KMS-11 (cell line): ENCODE results near the gene COX4I1.

Experiments
- H2AFZ ChIP-seq: fragments of 200-600 bp; sonication (generic); 2 replicates; pipeline ENCODE4 v1.6.1; 2016; ENCODE audit warnings: antibody characterized with exemption, mixed run types, low read depth
- H3K27ac ChIP-seq: fragments of 200-600 bp; sonication (generic); 2 replicates; pipeline ENCODE4 v1.6.1; 2016; ENCODE audit warnings: mild to moderate bottlenecking, mixed run types
- H3K27me3 ChIP-seq: fragments of 200-600 bp; sonication (generic); 2 replicates; pipeline ENCODE4 v1.6.1; 2017; ENCODE audit warnings: mild to moderate bottlenecking, low read depth, mixed run types, moderate library complexity; ENCODE audit not compliant: insufficient read depth
- H3K36me3 ChIP-seq: fragments of 200-600 bp; sonication (generic); 2 replicates; pipeline ENCODE4 v1.6.1; 2017; ENCODE audit warnings: mild to moderate bottlenecking, mixed run types; ENCODE audit not compliant: insufficient read depth
- H3K4me1 ChIP-seq: fragments of 200-600 bp; sonication (generic); 2 replicates; pipeline ENCODE4 v1.6.1; 2016; ENCODE audit warnings: mild to moderate bottlenecking, low read depth, mixed run types; ENCODE audit not compliant: poor library complexity, severe bottlenecking
- H3K4me2 ChIP-seq: fragments of 200-600 bp; sonication (generic); 2 replicates; pipeline ENCODE4 v1.7.0; 2016; ENCODE audit warnings: mild to moderate bottlenecking, mixed run types
- H3K4me3 ChIP-seq: fragments of 200-600 bp; sonication (generic); IDR thresholded peaks from 2 replicates; pipeline ENCODE4 v1.6.1; 2017; ENCODE audit warnings: low read depth, low read length, mixed read lengths; ENCODE audit not compliant: insufficient read depth
- H3K79me2 ChIP-seq: fragments of 200-600 bp; sonication (generic); 2 replicates; pipeline ENCODE4 v1.6.1; 2016; ENCODE audit warnings: low read depth, mixed run types; ENCODE audit not compliant: insufficient read depth
- H3K9ac ChIP-seq: fragments of 200-600 bp; sonication (generic); 2 replicates; pipeline ENCODE4 v1.6.1; 2016; ENCODE audit warnings: mild to moderate bottlenecking, mixed run types
- H4K20me1 ChIP-seq: fragments of 200-600 bp; sonication (generic); 2 replicates; pipeline ENCODE4 v1.6.1; 2016; ENCODE audit warnings: mild to moderate bottlenecking, mixed run types; ENCODE audit not compliant: insufficient read depth
- CTCF ChIP-seq: fragments of 200-600 bp; sonication (generic); conservative IDR thresholded peaks from 2 replicates; pipeline ENCODE4 v1.6.1; 2017; ENCODE audit warnings: low read depth, mild to moderate bottlenecking, antibody characterized with exemption, low read length, moderate library complexity, mixed read lengths

COX4I1 gene

DNA sequence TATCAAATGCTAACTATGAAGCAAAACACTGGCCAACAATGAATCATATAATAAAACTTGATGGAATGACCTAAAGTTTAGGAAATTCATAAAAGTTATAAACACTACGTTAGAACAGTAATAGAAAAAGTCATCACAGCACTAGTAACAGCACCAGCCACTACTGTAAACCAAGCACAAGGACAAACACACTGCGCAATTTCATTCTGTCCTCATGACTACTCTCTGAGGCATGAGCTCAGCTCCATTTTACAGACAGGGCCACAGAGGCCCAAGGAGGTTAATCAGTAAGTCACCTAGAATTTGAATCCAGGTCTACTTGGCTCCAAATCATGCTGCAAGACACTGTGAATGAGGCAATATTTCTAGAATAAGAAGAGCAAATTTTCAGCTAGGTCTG lies 13.6 kb upstream of the COX4I1 start:
- H3K4me3 ChIP-seq = no peak overlapping the region
- H3K9ac ChIP-seq = no peak overlapping the region
- no peak for TF ChIP-seq CTCF
- H4K20me1 ChIP-seq = no peaks in the 10 kb centered on the region
- H3K79me2 ChIP-seq = no peaks in the 10 kb centered on the region; the same call in 1 of the 2 replicates
- no peaks in the 10 kb centered on the region for H3K27me3 ChIP-seq
- no peaks in the 10 kb centered on the region; the same call in 1 of the 2 replicates for H3K36me3 ChIP-seq
- H2AFZ ChIP-seq = no peak overlapping the region
- H3K4me1 ChIP-seq = no peaks in the 10 kb centered on the region
- no peak overlapping the region for H3K27ac ChIP-seq
- no peak overlapping the region for H3K4me2 ChIP-seq

- Histone ChIP-seq H3K27ac (no peak overlapping the region), H3K4me3 (no peak overlapping the region), H2AFZ (no peak overlapping the region), H3K4me2 (no peak overlapping the region), H3K27me3 (no peaks in the 10 kb centered on the region), H3K9ac (no peak overlapping the region), H4K20me1 (no peaks in the 10 kb centered on the region), H3K36me3 (no peaks in the 10 kb centered on the region), H3K79me2 (peaks cover 21% of the 10 kb centered on the region), H3K4me1 (no peaks in the 10 kb centered on the region)
- no peak for TF ChIP-seq CTCF
Measured at GRCh38 chr16:85788819-85789218, 10.7 kb upstream of the COX4I1 start.

- Histone ChIP-seq H3K9ac (no peak overlapping the region), H3K4me3 (no peak overlapping the region), H3K79me2 (peaks cover 28% of the 10 kb centered on the region), H3K27ac (no peak overlapping the region), H3K27me3 (no peaks in the 10 kb centered on the region), H3K4me1 (no peaks in the 10 kb centered on the region), H3K4me2 (no peak overlapping the region), H4K20me1 (no peaks in the 10 kb centered on the region), H2AFZ (no peak overlapping the region), H3K36me3 (no peaks in the 10 kb centered on the region)
- no peak for TF ChIP-seq CTCF
Measured at GRCh38 chr16:85789773-85790172, 9.7 kb upstream of the COX4I1 start.

GRCh38 chr16:85793662-85794298 lies 5.7 kb upstream of the COX4I1 start:
- peaks cover 68% of the 10 kb centered on the region for H3K79me2 ChIP-seq
- no peak overlapping the region for H3K4me3 ChIP-seq
- H3K27me3 ChIP-seq = no peaks in the 10 kb centered on the region
- no peak for TF ChIP-seq CTCF
- no peak overlapping the region for H3K27ac ChIP-seq
- H3K4me1 ChIP-seq = peaks cover 12% of the 10 kb centered on the region
- H3K36me3 ChIP-seq = no peaks in the 10 kb centered on the region
- H4K20me1 ChIP-seq = no peaks in the 10 kb centered on the region
- no peak overlapping the region for H2AFZ ChIP-seq
- H3K9ac ChIP-seq = no peak overlapping the region
- H3K4me2 ChIP-seq = no peak overlapping the region
